Gastrocnemius medialis (tissue), 4 donors: ENCODE results near the gene METTL5. TPM values are rescaled to one million over a fixed set of nuclear protein-coding genes. Genes with fewer than 3 reads are reported as not detected.

Experiments
- ATAC-seq, 2 donors: fragments of 150-250 bp; one replicate each; pipeline ENCODE4 v1.9.1; 2016
- DNase-seq, 2 donors: peaks; one replicate each; pipeline ENCODE4 v3.0.0-alpha.2; 2019
- H3K27ac ChIP-seq, 4 donors: fragments of 200-600 bp; sonication (generic); 1 replicate in 1 of 4; 2 replicates in 3 of 4; pipeline ENCODE4 v1.5.1; 2016 to 2018; ENCODE audit warnings: mild to moderate bottlenecking in 2 of 4, moderate library complexity in 1 of 4
- H3K27me3 ChIP-seq, 3 donors: fragments of 200-600 bp; sonication (generic) in 2 of 3; 1 replicate in 1 of 3; 2 replicates in 2 of 3; pipeline versions ENCODE4 v1.5.1 to v1.6.0; 2016 to 2019; ENCODE audit warnings: mild to moderate bottlenecking in 1 of 3, moderate library complexity in 1 of 3
- H3K36me3 ChIP-seq, 2 donors: fragments of 200-600 bp; sonication (generic) in 1 of 2; one replicate each; pipeline ENCODE4 v1.5.1; 2017 to 2018
- H3K4me1 ChIP-seq, 2 donors: fragments of 200-600 bp; sonication (generic) in 1 of 2; one replicate each; pipeline ENCODE4 v1.5.1; 2016 to 2017; ENCODE audit warnings: mild to moderate bottlenecking in 2 of 2
- H3K4me3 ChIP-seq, 4 donors: fragments of 200-600 bp; sonication (generic) in 3 of 4; 1 replicate in 1 of 4; 2 replicates in 3 of 4; pipeline ENCODE4 v1.5.1; 2016 to 2019; ENCODE audit warnings: mild to moderate bottlenecking in 2 of 4
- H3K9me3 ChIP-seq, 3 donors: fragments of 200-600 bp; sonication (generic) in 2 of 3; 1 replicate in 1 of 3; 2 replicates in 2 of 3; pipeline ENCODE4 v1.5.1; 2016 to 2019
- POLR2A ChIP-seq, 2 donors: fragments of 450-650 bp; IDR thresholded peaks; one replicate each; pipeline ENCODE4 v1.6.1; 2017; ENCODE audit warnings: antibody characterized with exemption in 2 of 2, mild to moderate bottlenecking in 2 of 2, moderate library complexity in 2 of 2
- in situ Hi-C, 4 donors: fragments of 200-750 bp; cut with MboI; loops; one replicate each; pipeline versions ENCODE4 v1.15.0 to v1.8.0; 2017; ENCODE audit warnings: low sequenced_read_pairs in 4 of 4
- intact Hi-C: fragments of 100-400 bp; cut with DNase I; formaldehyde crosslinking; loops from one replicate; pipeline ENCODE4 v1.15.1; 2023; ENCODE audit warnings: low total_unique reads
- total RNA-seq, 4 donors: library from RNA; depleted of rRNA; stranded (reverse); fragments of >200 nt; gene quantifications; one replicate each; pipeline versions ENCODE4 v1.1.0 to v1.2.3, GENCODE V29; 2016
- TF ChIP-seq, protein P1 (sequence below), 5 experiments: fragments of 450-650 bp in 3 of 5; fragments of 200-600 bp in 2 of 5; sonication (generic) in 2 of 5; IDR thresholded peaks in 4 of 5; conservative IDR thresholded peaks in 1 of 5; 1 replicate in 4 of 5; 2 replicates in 1 of 5; pipeline ENCODE4 v1.5.1; 2016 to 2019; ENCODE audit warnings: antibody characterized with exemption in 5 of 5, mild to moderate bottlenecking in 3 of 5, moderate library complexity in 3 of 5

METTL5 gene
- total RNA-seq, 4 donors from 2014 or later = 24.8 to 63.7 (median 40.9) TPM

DNA sequence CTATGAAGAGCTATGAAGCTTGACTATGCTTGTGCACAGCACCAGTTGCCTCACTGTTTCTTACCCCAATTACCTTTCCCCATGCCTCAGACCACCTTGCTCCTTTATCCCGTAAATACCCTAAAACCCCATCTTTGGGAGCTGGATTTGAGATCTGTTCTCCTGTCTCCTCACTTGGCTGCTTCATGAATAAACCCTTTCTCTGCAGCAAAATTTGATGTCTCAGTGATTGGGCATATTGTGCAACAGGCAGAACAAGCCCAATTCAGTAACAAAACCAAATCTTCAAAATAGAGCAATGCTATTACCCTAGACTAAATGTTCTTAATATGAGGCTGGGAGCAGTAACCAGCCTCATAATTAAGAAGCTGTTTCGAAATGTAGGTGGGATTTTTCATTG, 29.5 kb downstream of the METTL5 start:
- Histone ChIP-seq H3K27me3 (no peaks in the 10 kb centered on the region), H3K27ac (no peak overlapping the region), H3K4me3 (no peak overlapping the region), H3K9me3 (no peaks in the 10 kb centered on the region), H3K4me1 (peaks cover 7 to 13% of the 10 kb centered on the region in 2 donors), H3K36me3 (no peaks in the 10 kb centered on the region)
- ATAC-seq (no peak), DNase-seq (no peak)
- TF ChIP-seq, protein P1, sequence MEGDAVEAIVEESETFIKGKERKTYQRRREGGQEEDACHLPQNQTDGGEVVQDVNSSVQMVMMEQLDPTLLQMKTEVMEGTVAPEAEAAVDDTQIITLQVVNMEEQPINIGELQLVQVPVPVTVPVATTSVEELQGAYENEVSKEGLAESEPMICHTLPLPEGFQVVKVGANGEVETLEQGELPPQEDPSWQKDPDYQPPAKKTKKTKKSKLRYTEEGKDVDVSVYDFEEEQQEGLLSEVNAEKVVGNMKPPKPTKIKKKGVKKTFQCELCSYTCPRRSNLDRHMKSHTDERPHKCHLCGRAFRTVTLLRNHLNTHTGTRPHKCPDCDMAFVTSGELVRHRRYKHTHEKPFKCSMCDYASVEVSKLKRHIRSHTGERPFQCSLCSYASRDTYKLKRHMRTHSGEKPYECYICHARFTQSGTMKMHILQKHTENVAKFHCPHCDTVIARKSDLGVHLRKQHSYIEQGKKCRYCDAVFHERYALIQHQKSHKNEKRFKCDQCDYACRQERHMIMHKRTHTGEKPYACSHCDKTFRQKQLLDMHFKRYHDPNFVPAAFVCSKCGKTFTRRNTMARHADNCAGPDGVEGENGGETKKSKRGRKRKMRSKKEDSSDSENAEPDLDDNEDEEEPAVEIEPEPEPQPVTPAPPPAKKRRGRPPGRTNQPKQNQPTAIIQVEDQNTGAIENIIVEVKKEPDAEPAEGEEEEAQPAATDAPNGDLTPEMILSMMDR (IDR thresholded peaks at IDR 0.05 in 4 of 5, conservative IDR thresholded peaks at IDR 0.05 in 1 of 5) = no peak
- no peak for TF ChIP-seq POLR2A (IDR thresholded peaks at IDR 0.05)
- in situ Hi-C loops (no loop called here), intact Hi-C loops (loop anchor here (10.0 kb wide), 1 partner anchor 60 kb away; the partner anchor contains the start of gene KLHL23)

DNA sequence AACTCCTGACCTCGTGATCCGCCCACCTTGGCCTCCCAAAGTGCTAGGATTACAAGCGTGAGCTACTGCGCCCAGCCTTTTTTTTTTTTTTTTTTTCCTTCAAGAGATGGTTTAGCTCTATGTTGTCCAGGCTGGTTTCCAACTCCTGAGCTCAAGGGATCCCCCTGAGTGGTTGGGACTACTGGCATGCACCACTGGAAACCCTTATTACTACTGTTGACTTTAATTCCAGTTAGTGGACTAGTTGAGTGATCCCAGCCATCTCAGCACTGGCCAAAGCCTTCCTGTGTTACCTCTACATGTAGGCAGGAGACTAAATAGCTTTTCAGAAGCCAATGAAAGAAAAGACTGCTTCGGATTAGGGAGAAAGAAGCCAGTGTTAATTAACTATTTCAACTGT, 34.1 kb downstream of the METTL5 start:
- no peaks in the 10 kb centered on the region for H3K27me3 ChIP-seq
- TF ChIP-seq POLR2A (IDR thresholded peaks at IDR 0.05) = no peak
- TF ChIP-seq, protein P1 (IDR thresholded peaks at IDR 0.05 in 4 of 5, conservative IDR thresholded peaks at IDR 0.05 in 1 of 5) = no peak
- no peak overlapping the region for H3K4me3 ChIP-seq
- in situ Hi-C loops (no loop called here), intact Hi-C loops (loop anchor here (10.0 kb wide), 1 partner anchor 56 kb away; the partner anchor contains the start of gene KLHL23)
- ATAC-seq (no peak), DNase-seq (no peak)
- no peaks in the 10 kb centered on the region for H3K36me3 ChIP-seq
- no peak overlapping the region for H3K27ac ChIP-seq
- H3K4me1 ChIP-seq = no peaks in the 10 kb centered on the region
- H3K9me3 ChIP-seq = no peaks in the 10 kb centered on the region

DNA sequence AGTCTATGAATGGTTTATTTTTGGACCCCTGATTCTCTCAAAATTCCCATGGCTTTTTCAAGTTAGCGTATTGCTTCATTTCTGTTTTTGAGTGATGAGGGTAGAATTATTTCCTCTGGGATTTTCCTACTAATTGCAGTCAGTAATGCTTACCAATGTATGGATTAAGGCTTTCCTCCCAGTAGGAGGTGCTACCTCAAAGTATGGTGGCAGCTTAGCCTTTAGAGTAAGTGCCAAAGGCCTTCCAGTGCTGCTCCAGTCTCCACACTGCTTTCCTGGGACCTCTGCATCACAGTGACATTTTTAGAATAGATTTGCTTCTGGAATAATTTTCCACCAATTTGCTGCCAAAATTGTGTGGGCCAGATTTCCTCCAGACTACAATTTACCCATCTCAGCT, 42.2 kb downstream of the METTL5 start:
- TF ChIP-seq, protein P1 (IDR thresholded peaks at IDR 0.05 in 4 of 5, conservative IDR thresholded peaks at IDR 0.05 in 1 of 5) = no peak
- no peak for TF ChIP-seq POLR2A (IDR thresholded peaks at IDR 0.05)
- no peak overlapping the region for H3K27ac ChIP-seq
- no peaks in the 10 kb centered on the region for H3K36me3 ChIP-seq
- no peak for DNase-seq
- ATAC-seq = no peak
- H3K27me3 ChIP-seq = no peaks in the 10 kb centered on the region
- intact Hi-C loops = no loop called here
- no peaks in the 10 kb centered on the region for H3K9me3 ChIP-seq
- in situ Hi-C loops = no loop called here
- no peaks in the 10 kb centered on the region for H3K4me1 ChIP-seq
- no peak overlapping the region for H3K4me3 ChIP-seq

DNA sequence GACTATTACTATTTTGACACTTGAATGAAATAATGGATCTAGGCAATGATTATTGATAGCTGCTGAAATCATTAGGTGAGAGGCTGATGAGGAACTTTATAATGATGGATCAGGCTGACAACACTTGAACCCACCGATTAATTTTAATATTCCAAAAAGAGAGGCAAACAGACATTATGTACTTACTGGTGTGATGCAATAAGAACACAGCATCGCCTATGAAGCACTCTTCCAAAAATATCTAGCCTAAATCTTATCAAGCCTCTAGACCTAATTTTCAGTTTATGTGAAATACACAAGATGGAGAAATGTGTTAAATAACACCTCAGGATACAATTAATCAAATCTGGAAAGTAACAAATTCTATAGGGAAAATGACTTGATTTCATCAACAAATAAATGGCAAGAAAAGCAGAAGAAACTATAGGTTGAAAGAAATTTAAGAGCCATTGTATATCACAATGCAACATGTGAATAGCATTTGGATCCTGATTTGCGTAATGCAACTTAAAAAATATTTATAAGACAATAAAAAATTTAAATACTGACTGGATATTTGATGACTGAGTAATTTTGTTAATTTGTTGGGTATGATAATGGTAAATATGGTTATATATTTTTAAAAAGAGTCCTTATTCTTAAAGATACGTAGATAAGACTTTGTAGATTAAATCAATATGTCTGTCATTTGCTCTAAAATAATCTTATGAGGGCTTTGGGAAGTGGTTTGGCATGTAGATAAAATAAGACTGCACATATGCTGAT, 43.3 kb downstream of the METTL5 start:
- no peak overlapping the region for H3K27ac ChIP-seq
- in situ Hi-C loops = no loop called here
- ATAC-seq (no peak), DNase-seq (no peak)
- no peaks in the 10 kb centered on the region for H3K9me3 ChIP-seq
- intact Hi-C loops = no loop called here
- TF ChIP-seq POLR2A (IDR thresholded peaks at IDR 0.05) = no peak
- TF ChIP-seq, protein P1 (IDR thresholded peaks at IDR 0.05 in 4 of 5, conservative IDR thresholded peaks at IDR 0.05 in 1 of 5) = no peak
- H3K4me3 ChIP-seq = no peak overlapping the region
- no peaks in the 10 kb centered on the region for H3K4me1 ChIP-seq
- H3K36me3 ChIP-seq = no peaks in the 10 kb centered on the region
- no peaks in the 10 kb centered on the region for H3K27me3 ChIP-seq
